GM19351 (cell line): Measurements from ENCODE around the gene FRAS1.
"Not testable (repeated sequence)": the region's sequence is repeated elsewhere in the genome, so short reads cannot be mapped to it uniquely, and the experiment has no call there.

ENCODE experiments used
- ATAC-seq: cut with Tn5 transposase; IDR thresholded peaks from one replicate; pipeline ENCODE4 v1.9.1; 2021; ENCODE audit warnings: mild to moderate bottlenecking, moderate library complexity; ENCODE audit not compliant: unreplicated experiment

Gene FRAS1, protein sequence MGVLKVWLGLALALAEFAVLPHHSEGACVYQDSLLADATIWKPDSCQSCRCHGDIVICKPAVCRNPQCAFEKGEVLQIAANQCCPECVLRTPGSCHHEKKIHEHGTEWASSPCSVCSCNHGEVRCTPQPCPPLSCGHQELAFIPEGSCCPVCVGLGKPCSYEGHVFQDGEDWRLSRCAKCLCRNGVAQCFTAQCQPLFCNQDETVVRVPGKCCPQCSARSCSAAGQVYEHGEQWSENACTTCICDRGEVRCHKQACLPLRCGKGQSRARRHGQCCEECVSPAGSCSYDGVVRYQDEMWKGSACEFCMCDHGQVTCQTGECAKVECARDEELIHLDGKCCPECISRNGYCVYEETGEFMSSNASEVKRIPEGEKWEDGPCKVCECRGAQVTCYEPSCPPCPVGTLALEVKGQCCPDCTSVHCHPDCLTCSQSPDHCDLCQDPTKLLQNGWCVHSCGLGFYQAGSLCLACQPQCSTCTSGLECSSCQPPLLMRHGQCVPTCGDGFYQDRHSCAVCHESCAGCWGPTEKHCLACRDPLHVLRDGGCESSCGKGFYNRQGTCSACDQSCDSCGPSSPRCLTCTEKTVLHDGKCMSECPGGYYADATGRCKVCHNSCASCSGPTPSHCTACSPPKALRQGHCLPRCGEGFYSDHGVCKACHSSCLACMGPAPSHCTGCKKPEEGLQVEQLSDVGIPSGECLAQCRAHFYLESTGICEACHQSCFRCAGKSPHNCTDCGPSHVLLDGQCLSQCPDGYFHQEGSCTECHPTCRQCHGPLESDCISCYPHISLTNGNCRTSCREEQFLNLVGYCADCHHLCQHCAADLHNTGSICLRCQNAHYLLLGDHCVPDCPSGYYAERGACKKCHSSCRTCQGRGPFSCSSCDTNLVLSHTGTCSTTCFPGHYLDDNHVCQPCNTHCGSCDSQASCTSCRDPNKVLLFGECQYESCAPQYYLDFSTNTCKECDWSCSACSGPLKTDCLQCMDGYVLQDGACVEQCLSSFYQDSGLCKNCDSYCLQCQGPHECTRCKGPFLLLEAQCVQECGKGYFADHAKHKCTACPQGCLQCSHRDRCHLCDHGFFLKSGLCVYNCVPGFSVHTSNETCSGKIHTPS (N-terminal part only)

DNA sequence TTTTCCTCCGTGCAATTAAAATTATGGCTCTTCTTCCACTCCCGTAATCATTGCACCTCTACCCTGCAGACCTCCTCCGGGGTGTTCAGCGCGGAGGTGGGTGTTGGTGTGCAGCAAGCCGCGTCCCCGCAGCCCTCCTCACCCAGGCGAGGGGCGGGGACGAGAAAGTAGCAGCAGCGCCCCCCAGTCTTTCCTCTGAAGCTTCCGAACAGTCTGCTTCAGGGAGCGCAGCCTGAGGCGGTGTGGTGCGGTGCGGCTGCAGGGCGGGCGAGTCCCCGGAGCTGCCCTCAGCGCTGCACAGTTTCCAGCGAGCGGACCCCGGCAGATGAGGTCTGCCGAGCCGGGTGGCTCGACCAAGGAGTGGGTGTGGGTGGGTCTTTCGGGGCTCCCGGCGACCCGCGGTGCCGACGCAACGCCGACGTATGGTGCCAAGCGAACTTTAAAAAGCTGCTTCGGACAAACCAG is at the start of gene FRAS1:
FRAS1 (plus strand) TSS at position 189 of the 465 bp plus-strand sequence. CDS start 687 bp downstream, outside the sequence.
- ATAC-seq: peak; percentile 25

DNA sequence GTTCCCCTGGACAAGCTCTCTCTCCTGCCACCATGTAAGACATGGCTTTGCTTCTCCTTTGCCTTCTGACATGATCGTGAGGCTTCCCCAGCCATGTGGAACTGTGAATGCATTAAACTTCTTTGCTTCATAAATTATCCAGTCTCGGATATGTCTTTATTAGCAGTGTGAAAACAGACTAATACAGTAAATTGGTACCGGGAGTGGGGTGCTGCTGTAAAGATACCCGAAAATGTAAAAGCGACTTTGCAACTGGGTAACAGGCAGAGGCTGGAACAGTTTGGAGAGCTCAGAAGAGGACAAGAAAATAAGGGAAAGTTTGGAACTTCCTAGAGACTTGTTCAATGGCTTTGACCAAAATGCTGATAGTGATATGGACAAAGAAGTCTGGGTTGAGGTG is 46.1 kb upstream of the FRAS1 start:
- not testable (repeated sequence) for ATAC-seq

DNA sequence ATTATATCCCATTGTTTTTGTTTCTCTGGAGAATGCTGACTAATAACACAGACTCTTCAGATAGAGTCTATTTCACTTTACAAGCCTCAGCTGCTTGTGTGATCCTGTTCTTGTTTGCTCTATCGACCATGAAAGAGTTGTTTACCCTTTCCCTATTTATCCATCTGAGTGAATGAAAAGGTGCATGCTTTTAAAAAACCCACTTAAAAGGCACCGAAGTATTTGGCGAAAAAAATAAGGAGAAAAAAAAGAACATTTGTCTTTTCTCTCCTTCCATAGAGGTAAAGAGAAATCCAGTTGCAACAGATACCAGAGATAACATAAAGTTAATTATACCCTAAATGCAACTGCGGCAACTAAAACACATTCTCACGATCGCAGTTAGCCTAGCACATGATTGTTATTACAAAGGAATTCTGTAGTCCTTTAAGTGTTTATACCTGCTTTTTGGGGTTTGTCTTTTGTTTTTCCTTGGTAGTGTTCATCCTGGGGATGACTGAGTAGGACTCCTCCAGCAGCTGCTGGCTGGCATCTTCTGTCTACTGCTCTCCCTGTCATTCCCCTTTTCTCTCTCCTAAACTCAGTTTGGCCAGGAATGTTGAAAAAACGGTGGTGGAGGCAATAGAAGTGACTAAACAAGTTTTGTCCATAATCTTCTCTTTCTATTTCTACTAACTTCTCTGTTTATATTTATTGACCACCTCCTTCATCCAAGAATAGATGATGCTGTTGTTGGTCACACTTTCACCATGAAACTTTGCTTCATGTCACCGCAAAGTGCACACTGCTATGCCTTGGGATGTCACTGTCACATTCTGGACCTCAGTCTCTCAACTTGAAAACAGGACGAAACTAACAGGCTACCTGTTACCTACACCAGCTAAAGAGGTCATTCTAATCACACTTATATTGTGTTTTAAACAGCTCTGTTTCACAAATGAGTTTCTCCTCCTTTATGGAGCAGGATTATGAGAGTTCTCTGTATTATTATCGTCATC is 41.9 kb upstream of the FRAS1 start:
- no peak for ATAC-seq

DNA sequence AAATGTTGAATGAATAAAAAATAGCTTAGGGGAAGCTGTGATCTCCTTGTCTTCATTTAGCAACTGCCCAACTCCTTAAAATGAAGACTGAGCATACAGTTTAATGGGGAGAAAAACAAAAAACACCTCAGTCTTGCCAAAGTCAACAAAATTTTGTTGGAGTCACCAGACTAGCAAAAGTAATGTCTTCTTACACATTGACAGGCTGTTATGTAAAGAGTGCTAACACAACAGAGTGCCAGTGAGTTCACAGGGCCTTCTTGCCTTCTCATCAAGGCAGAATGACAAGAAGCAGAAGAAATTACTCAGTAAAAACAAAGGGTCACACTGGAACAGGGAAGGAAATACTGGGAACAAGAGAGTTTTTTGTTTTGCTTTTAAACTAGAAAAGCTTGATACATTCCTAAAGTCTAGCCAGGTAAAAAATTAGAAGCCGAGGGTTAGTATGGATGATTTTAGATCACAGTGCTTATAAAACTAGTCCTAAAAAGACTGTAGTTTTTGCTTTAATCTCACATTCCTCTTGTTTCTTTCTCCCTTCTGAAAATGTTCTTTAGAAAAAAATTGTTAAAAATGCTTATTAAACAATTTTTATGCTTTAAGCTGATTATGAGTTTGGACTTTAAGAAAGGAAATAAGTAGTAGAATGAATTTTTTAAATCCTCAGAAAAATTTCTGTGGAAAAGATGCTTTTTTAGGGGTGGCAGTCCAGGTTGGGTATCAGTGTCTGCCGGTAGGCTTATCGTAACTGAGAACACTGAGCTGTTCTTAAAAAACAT is 38.7 kb upstream of the FRAS1 start:
- no peak for ATAC-seq

DNA sequence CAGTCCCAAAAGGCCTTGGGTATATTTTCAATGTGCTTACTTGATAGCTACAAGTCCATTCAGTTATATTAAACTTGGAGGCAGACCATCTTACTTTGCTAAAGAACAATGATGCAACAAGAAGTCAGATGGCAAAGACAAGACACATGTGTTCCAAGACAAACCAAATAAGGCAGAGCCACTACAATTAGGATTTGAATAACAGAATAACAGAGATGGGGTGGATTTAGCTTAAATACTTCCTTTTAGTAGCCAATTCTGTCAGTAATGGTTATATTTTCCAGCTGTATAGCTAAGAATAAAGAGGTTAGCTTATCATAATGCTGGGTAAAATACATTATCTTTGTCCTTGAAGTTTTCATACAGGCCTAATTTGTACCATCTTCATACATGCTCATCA is 37.7 kb upstream of the FRAS1 start:
- ATAC-seq: no peak

DNA sequence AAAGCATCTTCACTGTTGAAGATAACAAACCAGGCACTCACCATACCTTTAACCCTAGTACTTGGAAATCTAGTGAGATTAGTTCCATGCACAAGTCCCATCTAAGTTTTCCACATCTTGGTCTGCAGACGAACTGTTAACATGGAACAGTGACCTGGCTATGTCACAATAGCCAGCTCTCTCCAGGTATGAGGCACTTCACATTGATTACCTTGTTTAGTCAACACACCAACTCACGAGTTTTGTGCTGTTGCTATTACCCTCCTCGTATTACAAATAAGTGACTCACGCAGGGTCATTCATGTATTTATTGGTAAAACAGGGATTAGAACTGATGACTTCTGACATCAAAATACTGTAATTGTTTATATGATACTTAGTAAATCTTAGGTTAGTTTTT is 36.4 kb upstream of the FRAS1 start:
- no peak for ATAC-seq

DNA sequence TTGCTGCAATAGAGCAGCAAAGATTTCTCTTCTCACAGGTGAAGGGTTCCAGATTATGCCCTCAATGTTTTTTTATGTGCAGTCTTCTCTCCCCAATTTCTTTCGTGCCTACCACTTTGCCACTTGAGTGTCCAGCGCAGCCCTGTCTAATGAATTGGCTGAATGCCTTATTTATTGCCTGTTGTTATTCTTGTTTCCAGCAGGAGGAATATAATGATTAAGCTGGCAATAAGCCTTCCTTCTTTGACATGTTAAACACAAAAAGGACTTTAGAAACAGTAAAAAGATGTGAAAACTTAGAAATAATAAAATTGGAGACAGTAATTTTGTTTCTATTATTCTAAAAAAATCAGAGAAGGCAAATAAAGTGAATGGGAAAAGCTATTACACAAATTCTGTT is 34.6 kb upstream of the FRAS1 start:
- no peak for ATAC-seq

DNA sequence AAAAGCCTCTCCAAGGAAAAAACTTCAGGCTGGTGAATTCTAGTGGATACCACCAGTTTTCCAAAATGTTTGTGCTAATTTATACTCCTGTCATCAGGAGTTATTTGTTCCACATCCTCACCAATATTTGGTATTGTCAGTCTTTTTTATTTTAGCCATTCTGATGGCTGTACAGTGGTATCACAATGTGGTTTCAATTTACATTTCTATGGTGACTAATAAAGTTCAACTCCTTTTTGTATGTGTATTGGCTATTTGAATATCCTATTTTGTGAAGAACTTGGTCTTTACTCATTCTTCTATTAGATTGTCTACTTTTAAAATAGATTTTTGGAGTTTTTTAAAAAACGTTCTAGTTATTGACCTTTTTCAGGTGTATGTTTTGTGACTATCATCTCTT is 33.0 kb upstream of the FRAS1 start:
- no peak for ATAC-seq

DNA sequence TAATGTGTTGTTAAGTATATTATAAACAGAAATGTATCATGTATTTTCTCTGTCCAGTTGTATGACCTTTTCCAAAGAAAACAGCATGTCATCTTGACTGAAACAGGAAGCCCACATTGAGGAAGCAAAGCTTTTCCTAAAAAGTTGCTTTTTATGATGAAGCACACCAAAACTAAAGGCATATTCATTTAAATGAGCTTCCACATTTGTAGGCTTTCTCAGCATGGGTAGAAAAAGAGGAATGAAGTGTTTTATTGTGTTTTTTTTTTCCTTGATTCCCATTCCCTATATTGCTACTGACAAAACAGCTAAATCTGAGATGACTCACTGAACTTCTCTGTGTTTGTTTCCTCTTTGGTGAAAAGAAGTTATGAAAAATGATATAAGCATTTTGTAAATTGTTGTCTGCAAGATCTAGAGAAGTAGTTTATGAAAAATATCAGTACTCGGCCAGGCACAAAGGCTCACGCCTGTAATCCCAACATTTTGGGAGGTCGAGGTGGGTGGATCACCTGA is 32.5 kb upstream of the FRAS1 start:
- no peak for ATAC-seq

DNA sequence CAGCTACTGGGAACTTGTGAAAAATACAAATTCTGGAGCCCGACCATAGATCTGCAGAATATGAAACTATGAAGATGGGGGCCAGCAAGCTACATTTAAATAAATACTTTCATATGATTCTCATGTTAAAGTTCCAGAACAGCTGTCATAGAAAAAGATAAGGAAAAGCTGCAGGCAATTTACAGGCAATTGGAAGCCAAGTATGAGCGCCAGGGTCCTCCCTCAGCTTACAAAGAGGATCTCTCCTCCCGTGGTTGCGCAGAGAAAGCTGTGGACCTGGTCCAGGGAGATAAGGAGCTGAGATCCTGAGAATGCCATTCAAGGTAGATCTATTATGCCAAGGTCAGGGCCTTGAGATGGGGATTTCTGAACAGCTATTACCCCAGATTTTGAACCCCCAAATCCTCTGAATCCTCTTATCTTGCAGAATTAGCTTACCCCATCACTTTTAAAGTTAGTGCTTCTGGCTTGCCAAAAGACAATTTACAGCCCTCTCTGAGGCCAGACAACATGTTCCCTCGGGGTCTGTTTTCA is 25.6 kb upstream of the FRAS1 start:
- ATAC-seq: no peak

DNA sequence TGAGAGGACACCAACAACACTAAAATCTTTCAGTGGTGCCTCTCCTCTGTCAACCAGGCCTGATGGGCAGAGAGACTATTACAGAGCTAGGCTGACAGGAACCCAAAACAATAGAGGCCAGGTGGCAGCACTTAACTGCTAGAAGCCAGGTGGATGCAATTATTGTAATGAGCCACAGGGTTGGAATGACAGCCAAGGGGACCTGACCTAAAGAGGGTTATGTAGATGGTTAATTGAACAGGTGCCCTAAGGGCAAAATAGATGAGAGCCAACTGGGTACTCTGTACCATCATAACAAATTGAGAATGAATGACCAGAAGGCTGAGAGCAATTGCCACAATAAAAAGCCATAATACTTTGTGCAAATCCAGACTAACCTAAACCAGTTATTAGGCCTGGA is 24.7 kb upstream of the FRAS1 start:
- ATAC-seq: no peak

DNA sequence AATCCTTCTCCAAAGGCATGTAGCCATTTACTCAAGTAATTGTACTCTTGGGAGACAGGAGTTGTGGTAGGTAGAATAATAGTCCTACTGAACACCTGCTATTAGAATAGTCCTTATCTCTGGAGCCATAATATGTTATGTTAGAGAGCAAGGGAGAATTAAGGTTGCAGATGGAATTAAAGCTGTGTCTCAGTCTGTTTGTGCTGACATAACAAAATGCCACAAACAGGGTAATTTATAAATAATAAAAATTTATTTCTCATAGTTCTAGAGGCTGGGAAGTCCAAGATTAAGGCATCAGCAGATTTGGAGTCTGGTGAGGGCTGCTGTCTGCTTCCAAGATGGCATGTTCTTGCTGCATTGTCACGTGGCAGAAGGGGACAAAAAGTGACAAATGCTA is 24.2 kb upstream of the FRAS1 start:
- ATAC-seq: no peak

DNA sequence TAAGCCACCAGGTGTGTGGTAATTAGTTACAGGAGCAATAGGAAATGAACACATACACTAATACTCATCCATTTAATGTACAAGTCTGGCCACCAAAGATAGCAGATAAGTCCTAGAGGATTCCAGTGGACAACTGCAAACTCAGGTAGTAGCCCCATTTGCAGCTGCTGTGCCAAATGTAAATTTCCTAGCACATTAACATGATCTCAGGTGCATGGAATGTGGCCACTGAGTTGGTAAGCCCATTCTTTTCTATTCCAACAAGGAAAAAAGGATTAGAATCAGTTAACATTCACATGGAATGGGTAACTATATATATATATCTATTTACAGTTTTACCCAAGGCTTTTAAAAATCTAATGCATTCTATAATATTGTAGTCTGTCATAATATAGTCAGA is 23.3 kb upstream of the FRAS1 start:
- ATAC-seq: no peak

DNA sequence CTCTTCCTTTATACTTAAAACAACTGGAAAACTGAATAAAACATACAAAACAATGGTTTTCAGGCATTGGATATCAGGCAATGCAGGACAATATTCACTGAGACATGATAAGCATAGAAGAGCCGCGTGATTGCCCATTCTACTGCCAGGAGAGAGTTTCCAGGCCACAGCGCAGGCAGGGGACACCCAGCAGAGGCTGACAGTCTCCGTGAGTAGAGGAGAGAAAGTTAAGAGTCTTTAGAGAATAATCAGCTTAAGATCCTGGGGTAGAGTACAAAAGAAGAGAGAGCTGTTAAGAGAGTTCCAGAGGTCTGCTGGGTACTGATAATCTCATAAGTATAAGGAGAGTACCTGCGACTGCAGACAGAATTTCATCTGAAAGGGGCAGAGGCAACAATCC is 18.4 kb upstream of the FRAS1 start:
- no peak for ATAC-seq

DNA sequence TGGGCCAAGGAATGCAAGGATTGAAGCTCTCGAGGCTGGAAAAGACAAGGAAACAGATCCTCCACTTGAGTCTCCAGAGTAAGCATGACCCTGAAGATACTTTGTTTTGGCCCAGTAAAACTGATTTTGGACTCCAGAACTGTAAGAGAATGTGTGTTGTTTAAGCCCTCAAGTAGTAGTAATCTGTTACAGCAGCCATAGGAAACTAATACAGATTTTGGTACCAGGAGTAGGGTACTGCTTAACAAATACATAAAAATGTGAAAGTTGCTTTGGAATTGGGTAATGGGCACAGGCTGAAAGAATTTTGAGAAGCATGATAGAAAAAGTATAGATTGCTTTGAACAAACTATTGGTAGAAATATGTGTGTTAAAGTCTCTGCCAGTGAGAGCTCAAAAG is 17.4 kb upstream of the FRAS1 start:
- no peak for ATAC-seq

DNA sequence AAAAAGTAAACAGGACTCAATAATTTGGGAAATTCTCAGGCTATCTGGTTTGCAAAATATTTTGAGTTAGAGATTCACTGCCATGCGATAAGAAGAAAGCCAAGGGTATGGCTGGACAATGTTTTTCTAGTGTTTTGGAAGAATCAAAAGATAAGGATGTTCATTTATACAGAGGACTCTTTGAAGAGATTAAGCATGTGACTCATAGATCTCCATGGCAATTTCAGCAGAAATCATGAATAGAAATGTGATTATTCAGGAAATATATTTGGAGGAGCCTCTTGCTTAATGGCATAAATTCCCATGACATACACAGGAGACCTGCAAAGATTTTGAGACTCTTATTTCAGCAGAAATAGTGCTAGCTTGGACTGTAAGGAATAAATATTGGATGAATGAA is 16.7 kb upstream of the FRAS1 start:
- no peak for ATAC-seq

DNA sequence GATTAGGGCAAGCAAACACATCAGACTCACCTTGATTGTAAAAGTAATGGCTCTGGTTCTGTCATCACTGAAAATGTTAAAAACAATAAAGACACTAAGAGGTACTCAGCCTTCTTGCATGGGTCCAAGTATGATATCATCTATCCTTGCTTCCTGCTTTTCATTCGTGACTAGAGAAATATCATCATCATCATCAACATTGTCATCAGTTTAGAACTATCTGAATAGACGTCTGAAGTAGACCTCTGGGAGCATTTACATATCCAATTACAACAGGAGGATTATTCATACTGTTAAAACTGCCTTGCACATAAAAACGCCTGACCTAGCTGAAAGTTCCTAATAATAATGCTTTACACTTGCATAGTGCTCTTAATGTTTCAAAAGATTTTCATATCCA is 9.8 kb upstream of the FRAS1 start:
- ATAC-seq: no peak

DNA sequence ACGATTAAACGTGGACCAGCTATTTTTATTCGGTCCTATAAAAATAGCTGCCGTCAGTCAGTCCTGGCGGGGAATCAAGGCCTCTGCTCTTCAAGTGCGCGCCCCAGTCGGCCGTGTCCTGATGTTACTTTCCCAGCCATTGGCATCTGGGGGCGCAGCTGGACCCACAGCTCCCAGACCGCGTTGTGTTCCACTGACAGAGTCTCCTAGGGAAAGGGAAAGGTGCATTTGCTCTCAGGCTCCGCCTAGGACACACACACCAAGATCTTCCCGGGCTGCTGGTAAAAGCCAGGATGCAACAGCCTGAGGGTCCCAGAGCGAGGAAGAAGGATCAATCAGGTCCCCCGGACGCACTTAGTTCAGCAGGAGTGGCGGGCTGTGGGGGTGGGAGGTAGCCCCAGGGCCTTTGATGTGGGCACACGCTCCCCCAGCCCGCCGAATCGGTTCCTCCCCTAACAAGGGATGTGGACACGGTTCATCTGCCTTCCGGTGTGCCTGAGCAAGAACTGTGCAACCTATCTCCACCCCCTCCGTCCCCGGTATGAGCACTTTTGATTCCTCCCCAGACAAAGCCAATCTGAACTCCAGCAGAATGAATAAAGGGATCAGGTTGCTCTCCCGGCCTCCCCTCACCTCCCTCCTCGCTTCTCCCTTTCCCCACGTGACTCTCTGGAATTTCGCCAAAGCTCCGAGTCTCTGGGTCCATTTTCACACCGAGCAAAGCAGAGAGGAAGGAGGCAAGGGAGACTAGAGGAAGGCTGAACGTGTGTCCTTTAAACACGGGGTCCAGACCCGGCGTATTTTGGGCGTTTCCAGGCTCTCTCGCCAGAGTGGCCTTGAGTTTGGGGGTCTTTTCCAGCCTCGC is 626 bp upstream of the FRAS1 start:
- ATAC-seq: peak; percentile 75
